Measurements from ENCODE around the gene DTX3. TPM values are rescaled to one million over a fixed set of nuclear protein-coding genes. Genes with fewer than 3 reads are reported as not detected.

The DTX3 gene
- total RNA-seq, 4 donors from 2014 or later = 10.4 to 19.0 (median 12.1) TPM

GRCh38 chr12:57619434-57620244 lies 15.0 kb downstream of the DTX3 start:
- no peak for DNase-seq (ENCODE audit: low spot score in 2 of 2)
- WGBS = 45% methylated on average over 18 of the region's 46 CpGs
- Histone ChIP-seq H3K36me3 (no peaks in the 10 kb centered on the region), H3K27ac (no peak overlapping the region), H3K27me3 (peaks cover 61% of the 10 kb centered on the region), H3K4me3 (peak overlapping the region; percentile 16), H3K9me3 (no peaks in the 10 kb centered on the region), H3K4me1 (peaks cover 23% of the 10 kb centered on the region)
- TF ChIP-seq POLR2A (IDR thresholded peaks at IDR 0.05) = no peak
- no peak for TF ChIP-seq EP300 (IDR thresholded peaks at IDR 0.05)
- TF ChIP-seq POLR2AphosphoS5 (IDR thresholded peaks at IDR 0.05) = no peak
- no peak for TF ChIP-seq CTCF (IDR thresholded peaks at IDR 0.05)

- H3K36me3 ChIP-seq = no peaks in the 10 kb centered on the region
- H3K27me3 ChIP-seq = peaks cover 68% of the 10 kb centered on the region
- no peak overlapping the region for H3K4me3 ChIP-seq
- H3K4me1 ChIP-seq = peaks cover 23% of the 10 kb centered on the region
- DNase-seq (ENCODE audit: low spot score in 2 of 2) = peak in 1 of 2 donors; percentile 23
- no peaks in the 10 kb centered on the region for H3K9me3 ChIP-seq
- TF ChIP-seq CTCF (IDR thresholded peaks at IDR 0.05) (no peak), POLR2A (IDR thresholded peaks at IDR 0.05) (no peak), POLR2AphosphoS5 (IDR thresholded peaks at IDR 0.05) (no peak), EP300 (IDR thresholded peaks at IDR 0.05) (no peak)
- H3K27ac ChIP-seq = no peak overlapping the region
- 29% methylated on average over 13 of the region's 13 CpGs for WGBS
Measured at GRCh38 chr12:57620245-57620935, 15.8 kb downstream of the DTX3 start.

- Histone ChIP-seq H3K4me3 (peak overlapping the region; percentile 48), H3K36me3 (no peaks in the 10 kb centered on the region), H3K27me3 (peaks cover 74% of the 10 kb centered on the region), H3K9me3 (no peaks in the 10 kb centered on the region), H3K4me1 (peaks cover 23% of the 10 kb centered on the region), H3K27ac (no peak overlapping the region)
- DNase-seq (ENCODE audit: low spot score in 2 of 2) = no peak
- 7% methylated on average over 34 of the region's 42 CpGs for WGBS
- TF ChIP-seq CTCF (IDR thresholded peaks at IDR 0.05) (no peak), POLR2AphosphoS5 (IDR thresholded peaks at IDR 0.05) (no peak), EP300 (IDR thresholded peaks at IDR 0.05) (no peak), POLR2A (IDR thresholded peaks at IDR 0.05) (no peak)
Measured at GRCh38 chr12:57620936-57621496, 16.4 kb downstream of the DTX3 start.

- DNase-seq (ENCODE audit: low spot score in 2 of 2) = no peak
- Histone ChIP-seq H3K27ac (no peak overlapping the region), H3K27me3 (peaks cover 81% of the 10 kb centered on the region), H3K4me3 (peak overlapping the region; percentile 48), H3K4me1 (peaks cover 23% of the 10 kb centered on the region), H3K36me3 (no peaks in the 10 kb centered on the region), H3K9me3 (no peaks in the 10 kb centered on the region)
- WGBS = 5% methylated on average over 28 of the region's 49 CpGs
- no peak for TF ChIP-seq POLR2AphosphoS5 (IDR thresholded peaks at IDR 0.05)
- peak; percentile 77 to 86 for TF ChIP-seq CTCF (IDR thresholded peaks at IDR 0.05)
Measured at GRCh38 chr12:57621497-57622292, 17.1 kb downstream of the DTX3 start.
